Measurements from ENCODE around the gene HUNK. TPM values are rescaled to one million over a fixed set of nuclear protein-coding genes. Genes with fewer than 3 reads are reported as not detected.
"Not testable (repeated sequence)": the region's sequence is repeated elsewhere in the genome, so short reads cannot be mapped to it uniquely, and the experiment has no call there.

Gene HUNK
- total RNA-seq, 1 donor from 2014 or later = 0.44 TPM

DNA sequence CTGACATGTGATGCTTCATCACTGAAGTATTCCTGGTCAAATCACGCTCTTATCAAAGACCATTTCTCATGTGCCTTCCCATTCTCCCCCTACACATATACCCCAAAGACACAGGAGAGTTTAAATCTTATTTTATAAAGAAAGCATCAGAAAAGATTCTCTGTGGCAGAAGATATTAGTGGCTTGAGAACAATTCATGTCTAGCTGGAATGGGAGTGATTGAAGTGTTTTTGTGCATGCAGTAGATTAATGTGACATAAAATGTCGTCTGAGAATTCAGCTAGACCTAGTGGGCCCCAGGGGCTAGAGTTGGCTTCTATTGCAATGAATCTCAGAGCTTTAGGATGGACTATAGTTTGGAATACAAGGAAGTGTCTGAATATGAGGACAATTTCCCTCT lies 163.9 kb downstream of the HUNK start:
- no peaks in the 10 kb centered on the region for H3K9me3 ChIP-seq (replicated peaks)
- H3K4me1 ChIP-seq = no peaks in the 10 kb centered on the region
- no peak overlapping the region for H3K27ac ChIP-seq (replicated peaks)
- no peak for DNase-seq
- TF ChIP-seq, protein P1, sequence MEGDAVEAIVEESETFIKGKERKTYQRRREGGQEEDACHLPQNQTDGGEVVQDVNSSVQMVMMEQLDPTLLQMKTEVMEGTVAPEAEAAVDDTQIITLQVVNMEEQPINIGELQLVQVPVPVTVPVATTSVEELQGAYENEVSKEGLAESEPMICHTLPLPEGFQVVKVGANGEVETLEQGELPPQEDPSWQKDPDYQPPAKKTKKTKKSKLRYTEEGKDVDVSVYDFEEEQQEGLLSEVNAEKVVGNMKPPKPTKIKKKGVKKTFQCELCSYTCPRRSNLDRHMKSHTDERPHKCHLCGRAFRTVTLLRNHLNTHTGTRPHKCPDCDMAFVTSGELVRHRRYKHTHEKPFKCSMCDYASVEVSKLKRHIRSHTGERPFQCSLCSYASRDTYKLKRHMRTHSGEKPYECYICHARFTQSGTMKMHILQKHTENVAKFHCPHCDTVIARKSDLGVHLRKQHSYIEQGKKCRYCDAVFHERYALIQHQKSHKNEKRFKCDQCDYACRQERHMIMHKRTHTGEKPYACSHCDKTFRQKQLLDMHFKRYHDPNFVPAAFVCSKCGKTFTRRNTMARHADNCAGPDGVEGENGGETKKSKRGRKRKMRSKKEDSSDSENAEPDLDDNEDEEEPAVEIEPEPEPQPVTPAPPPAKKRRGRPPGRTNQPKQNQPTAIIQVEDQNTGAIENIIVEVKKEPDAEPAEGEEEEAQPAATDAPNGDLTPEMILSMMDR (IDR thresholded peaks at IDR 0.05; ENCODE audit: borderline replicate concordance) = no peak
- no peaks in the 10 kb centered on the region for H3K36me3 ChIP-seq
- peaks cover 20% of the 10 kb centered on the region for H3K27me3 ChIP-seq (ENCODE audit: low read depth)
- H3K4me3 ChIP-seq = no peak overlapping the region
- intact Hi-C loops (cut with micrococcal nuclease) = no loop called here

DNA sequence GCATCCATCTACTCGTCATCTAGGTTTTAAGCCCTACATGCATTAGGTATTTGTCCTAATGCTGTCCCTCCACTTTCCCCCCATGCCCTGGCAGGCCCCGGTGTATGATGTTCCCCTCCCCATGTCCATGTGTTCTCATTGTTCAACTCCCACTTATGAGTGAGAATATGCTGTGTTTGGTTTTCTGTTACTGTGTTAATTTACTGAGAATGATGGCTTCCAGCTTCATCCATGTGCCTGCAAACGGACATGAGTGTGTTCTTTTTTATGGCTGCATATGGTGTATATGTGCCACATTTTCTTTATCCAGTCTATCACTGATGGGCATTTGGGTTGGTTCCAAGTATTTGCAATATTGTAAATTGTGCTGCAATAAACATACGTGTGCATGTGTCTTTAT lies 165.9 kb downstream of the HUNK start:
- H3K4me3 ChIP-seq; H3K4me1 ChIP-seq; H3K36me3 ChIP-seq; H3K27ac ChIP-seq (replicated peaks); DNase-seq; H3K9me3 ChIP-seq (replicated peaks); H3K27me3 ChIP-seq (ENCODE audit: low read depth); intact Hi-C loops (cut with micrococcal nuclease): not testable (repeated sequence)

DNA sequence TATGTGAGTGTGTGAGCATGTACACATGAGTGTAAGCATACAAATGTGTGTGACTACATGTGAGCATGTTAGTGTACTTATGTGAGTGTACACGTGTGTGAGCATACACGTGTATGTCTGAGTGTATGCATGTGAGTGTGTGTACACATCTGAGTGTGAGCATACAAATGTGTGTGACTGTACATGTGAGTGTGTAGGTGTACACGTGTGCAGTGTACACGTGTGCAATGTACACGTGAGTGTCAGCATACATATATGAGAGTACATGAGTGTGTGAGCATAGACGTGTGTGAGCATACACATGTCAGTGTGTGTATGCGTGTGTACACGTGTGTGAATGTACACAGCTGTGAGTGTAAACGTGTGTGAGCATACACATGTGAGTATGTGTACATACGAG lies 170.6 kb downstream of the HUNK start:
- TF ChIP-seq, protein P1 (IDR thresholded peaks at IDR 0.05; ENCODE audit: borderline replicate concordance) = no peak
- H3K36me3 ChIP-seq = no peaks in the 10 kb centered on the region
- no peak for DNase-seq
- H3K4me1 ChIP-seq = no peaks in the 10 kb centered on the region
- no peak overlapping the region for H3K4me3 ChIP-seq
- intact Hi-C loops (cut with micrococcal nuclease) = no loop called here
- H3K27ac ChIP-seq (replicated peaks) = no peak overlapping the region
- no peaks in the 10 kb centered on the region for H3K27me3 ChIP-seq (ENCODE audit: low read depth)
- no peaks in the 10 kb centered on the region for H3K9me3 ChIP-seq (replicated peaks)

DNA sequence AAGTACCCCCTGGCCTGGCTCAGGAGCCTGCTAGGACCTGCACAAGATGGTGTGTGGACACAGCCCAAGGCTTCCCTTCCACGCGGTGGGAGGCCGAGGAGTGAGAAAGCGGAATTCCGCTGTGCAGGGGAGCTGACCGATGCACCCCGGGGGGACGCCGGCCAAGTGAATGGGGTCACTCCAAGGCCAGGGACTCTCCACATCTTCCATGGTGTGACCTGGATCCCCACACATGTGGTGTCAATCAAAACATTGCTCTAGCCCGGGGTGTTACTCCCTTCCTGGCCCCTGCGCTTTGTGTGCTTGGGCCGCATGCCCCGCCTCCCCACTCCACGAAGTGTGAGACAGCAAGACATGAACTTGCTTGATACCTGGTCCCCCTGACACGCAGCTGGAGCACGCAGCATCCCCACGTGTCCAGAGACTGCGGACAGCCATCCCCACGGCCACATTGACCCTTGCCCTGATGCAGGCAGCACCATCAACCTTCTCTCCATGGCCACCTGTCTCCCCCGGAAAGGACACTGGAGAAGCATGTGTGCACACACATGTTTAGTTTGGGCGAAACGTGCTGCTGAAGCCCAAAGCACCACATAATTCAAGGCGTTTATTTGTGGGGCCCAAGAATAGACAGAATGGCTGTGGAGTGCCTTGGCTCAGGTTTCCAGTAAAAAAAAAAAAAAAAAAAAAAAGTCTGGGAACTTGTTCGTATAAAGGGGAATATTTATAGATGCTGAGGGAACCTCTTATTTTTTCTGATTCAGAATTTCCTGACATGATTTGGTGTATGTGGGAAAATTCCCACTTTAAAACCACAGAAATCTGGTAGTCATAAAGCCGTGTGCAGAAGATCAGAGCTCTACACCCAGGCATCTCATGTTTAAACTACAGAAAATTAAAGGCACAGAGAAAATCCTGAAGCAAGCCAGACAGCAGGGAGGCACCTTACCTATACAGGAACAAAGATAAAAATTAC lies 171.7 kb downstream of the HUNK start:
- intact Hi-C loops (cut with micrococcal nuclease) = no loop called here
- H3K36me3 ChIP-seq = no peaks in the 10 kb centered on the region
- no peak overlapping the region for H3K27ac ChIP-seq (replicated peaks)
- H3K4me1 ChIP-seq = no peaks in the 10 kb centered on the region
- H3K27me3 ChIP-seq (ENCODE audit: low read depth) = no peaks in the 10 kb centered on the region
- H3K4me3 ChIP-seq = no peak overlapping the region
- no peak for DNase-seq
- no peaks in the 10 kb centered on the region for H3K9me3 ChIP-seq (replicated peaks)
- TF ChIP-seq, protein P1 (IDR thresholded peaks at IDR 0.05; ENCODE audit: borderline replicate concordance) = no peak

DNA sequence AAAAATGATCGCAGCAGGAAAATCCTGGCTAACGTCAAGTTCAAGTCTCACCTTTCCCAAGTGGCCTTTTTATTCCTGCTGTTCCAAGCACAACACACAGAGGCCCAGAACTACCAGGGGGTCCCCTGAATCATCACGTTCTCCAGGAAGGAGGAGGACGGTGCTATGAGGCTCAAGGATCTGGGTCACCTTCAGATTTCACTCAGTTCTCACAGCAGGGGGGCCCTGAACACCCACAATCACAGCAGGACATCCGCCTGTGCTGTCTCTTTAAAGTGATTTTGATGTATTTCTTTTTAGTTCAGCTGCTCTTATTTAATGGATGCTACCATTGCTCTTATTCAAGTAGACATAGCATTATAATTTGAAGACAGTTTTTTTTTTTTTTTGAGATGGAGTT lies 173.4 kb downstream of the HUNK start:
- TF ChIP-seq, protein P1 (IDR thresholded peaks at IDR 0.05; ENCODE audit: borderline replicate concordance) = no peak
- no peaks in the 10 kb centered on the region for H3K4me1 ChIP-seq
- H3K27ac ChIP-seq (replicated peaks) = no peak overlapping the region
- no peak overlapping the region for H3K4me3 ChIP-seq
- intact Hi-C loops (cut with micrococcal nuclease) = no loop called here
- no peaks in the 10 kb centered on the region for H3K36me3 ChIP-seq
- H3K9me3 ChIP-seq (replicated peaks) = peaks cover 4% of the 10 kb centered on the region
- no peak for DNase-seq
- no peaks in the 10 kb centered on the region for H3K27me3 ChIP-seq (ENCODE audit: low read depth)

DNA sequence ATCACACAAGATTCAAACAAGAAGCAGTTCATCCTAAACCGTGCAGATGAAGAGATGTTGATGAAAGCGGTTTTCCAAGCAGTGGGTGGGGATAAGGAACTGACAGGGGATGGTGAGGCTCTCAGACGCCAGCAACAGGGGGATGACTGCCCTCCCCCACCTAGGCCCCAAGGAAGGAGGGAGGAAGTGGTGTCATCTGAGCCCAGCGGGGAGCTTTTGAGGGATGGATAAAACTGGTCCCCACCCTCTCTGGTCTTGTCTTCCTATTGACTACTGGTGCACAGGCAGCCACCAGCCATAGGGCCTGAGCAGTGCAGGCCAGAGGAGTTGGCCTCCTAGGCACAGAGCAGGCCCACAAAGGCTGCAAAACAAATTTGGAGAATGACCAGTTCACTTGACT lies 175.5 kb downstream of the HUNK start:
- Histone ChIP-seq H3K4me3 (no peak overlapping the region), H3K4me1 (no peaks in the 10 kb centered on the region), H3K9me3 (replicated peaks) (peaks cover 21% of the 10 kb centered on the region), H3K27me3 (ENCODE audit: low read depth) (no peaks in the 10 kb centered on the region), H3K36me3 (no peaks in the 10 kb centered on the region), H3K27ac (replicated peaks) (no peak overlapping the region)
- no peak for DNase-seq
- TF ChIP-seq, protein P1 (IDR thresholded peaks at IDR 0.05; ENCODE audit: borderline replicate concordance) = no peak
- intact Hi-C loops (cut with micrococcal nuclease) = no loop called here
